SK-N-SH treated with all-trans-retinoic acid at 6 μM for 48 hours (cell line): ENCODE measurements around the gene SFMBT1.

Source experiments
- RARB ChIP-seq: fragments of 250-450 bp; sonication (Bioruptor Pico); IDR thresholded peaks from 2 replicates; pipeline ENCODE4 v1.8.0; 2021; ENCODE audit warnings: mild to moderate bottlenecking, moderate library complexity
- SNAI2 ChIP-seq: fragments of 250-450 bp; sonication (Bioruptor Pico); IDR thresholded peaks from 2 replicates; pipeline ENCODE4 v1.5.0; 2020; ENCODE audit warnings: mild to moderate bottlenecking, moderate library complexity
- TF ChIP-seq, protein P1 (sequence below): fragments of 250-450 bp; sonication (Bioruptor Pico); IDR thresholded peaks from 2 replicates; pipeline ENCODE4 v1.8.0; 2021; ENCODE audit warnings: low read depth, mild to moderate bottlenecking, moderate library complexity, borderline replicate concordance

DNA sequence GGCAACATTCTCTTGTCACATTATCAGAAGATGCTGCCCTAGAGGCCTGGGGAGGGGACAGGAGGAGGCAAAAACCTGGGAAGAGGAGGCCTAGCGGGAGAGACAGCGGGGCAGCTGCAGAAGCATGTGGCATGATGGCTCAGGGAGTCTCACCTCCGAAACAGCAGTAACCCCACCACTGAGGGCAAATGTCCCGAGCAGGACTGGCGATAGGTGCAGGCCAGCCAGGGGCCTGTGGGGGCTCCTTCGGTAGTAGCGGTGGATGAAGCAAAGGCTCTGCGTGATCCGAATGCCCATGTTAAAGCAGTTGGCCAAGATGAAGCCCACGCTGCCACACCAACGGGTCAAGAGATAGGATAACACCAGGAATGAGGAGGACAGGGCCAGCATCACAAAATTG is 46.3 kb upstream of the SFMBT1 start:
- no peak for TF ChIP-seq SNAI2 (CRISPR knock-in tag)
- TF ChIP-seq, protein P1, sequence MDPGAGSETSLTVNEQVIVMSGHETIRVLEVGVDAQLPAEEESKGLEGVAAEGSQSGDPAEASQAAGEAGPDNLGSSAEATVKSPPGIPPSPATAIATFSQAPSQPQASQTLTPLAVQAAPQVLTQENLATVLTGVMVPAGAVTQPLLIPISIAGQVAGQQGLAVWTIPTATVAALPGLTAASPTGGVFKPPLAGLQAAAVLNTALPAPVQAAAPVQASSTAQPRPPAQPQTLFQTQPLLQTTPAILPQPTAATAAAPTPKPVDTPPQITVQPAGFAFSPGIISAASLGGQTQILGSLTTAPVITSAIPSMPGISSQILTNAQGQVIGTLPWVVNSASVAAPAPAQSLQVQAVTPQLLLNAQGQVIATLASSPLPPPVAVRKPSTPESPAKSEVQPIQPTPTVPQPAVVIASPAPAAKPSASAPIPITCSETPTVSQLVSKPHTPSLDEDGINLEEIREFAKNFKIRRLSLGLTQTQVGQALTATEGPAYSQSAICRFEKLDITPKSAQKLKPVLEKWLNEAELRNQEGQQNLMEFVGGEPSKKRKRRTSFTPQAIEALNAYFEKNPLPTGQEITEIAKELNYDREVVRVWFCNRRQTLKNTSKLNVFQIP, result no peak
- no peak for TF ChIP-seq RARB (CRISPR knock-in tag)
